OCI-LY3 (cell line): ENCODE data around the gene USF3.

Experiments used
- EZH2phosphoT487 ChIP-seq: fragments of 200-600 bp; shearing (Covaris generic); IDR thresholded peaks from 2 replicates; pipeline ENCODE4 v1.6.1; 2018; ENCODE audit warnings: antibody characterized with exemption, mixed run types, low read depth
- TF ChIP-seq, protein P1 (sequence below): fragments of 200-600, 300-600 bp; sonication (generic); IDR thresholded peaks from 2 replicates; pipeline ENCODE4 v1.5.1; 2014; ENCODE audit warnings: antibody characterized with exemption, low read length, low read depth

DNA sequence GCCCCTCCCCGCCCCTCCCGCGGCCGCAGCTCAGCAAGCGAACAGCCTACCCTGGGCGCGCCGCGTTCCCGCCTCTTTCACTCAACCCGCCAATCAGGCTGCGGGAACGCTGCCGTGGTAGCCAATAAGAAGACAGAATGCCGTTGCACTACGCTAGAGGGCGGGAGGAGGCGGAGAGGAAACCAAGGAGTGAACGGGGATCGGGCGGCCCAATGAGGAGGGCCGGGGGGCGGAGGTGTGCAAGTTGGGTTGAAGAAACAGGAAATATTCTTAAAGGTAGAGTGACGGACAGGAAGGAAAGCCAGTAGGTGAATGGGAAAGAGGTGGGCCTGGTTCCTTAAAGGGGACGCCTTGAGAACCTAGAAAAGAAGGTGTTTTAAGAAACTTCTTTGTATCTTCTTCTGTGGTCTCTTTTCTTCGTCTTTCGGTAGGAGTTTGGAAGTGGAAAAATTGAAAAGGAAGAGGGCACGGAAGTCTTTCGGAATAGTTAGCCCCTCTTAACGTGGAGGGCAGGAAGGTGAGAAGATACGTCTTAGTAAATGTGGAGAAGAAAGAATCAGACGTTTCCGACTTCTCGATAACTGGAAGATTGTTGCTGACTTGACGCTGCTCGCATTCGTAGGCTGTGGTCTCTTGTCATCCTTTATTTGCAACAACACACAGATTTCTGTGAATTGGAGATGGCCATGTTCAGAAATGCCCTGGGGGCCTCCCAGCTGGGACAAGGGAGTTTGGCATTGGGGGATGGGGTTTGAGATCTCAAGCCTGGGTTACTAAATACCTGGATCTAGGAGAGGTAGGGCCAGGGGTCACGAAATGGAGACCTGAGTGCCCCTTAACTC, 437 bp upstream of the USF3 start:
- TF ChIP-seq, protein P1, sequence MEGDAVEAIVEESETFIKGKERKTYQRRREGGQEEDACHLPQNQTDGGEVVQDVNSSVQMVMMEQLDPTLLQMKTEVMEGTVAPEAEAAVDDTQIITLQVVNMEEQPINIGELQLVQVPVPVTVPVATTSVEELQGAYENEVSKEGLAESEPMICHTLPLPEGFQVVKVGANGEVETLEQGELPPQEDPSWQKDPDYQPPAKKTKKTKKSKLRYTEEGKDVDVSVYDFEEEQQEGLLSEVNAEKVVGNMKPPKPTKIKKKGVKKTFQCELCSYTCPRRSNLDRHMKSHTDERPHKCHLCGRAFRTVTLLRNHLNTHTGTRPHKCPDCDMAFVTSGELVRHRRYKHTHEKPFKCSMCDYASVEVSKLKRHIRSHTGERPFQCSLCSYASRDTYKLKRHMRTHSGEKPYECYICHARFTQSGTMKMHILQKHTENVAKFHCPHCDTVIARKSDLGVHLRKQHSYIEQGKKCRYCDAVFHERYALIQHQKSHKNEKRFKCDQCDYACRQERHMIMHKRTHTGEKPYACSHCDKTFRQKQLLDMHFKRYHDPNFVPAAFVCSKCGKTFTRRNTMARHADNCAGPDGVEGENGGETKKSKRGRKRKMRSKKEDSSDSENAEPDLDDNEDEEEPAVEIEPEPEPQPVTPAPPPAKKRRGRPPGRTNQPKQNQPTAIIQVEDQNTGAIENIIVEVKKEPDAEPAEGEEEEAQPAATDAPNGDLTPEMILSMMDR = no peak
- no peak for TF ChIP-seq EZH2phosphoT487
